WTC11 (cell line): ENCODE measurements around the gene CLASP2. TPM values are rescaled to one million over a fixed set of nuclear protein-coding genes. Genes with fewer than 3 reads are reported as not detected.

Experiments
- ATAC-seq: fragments of 200-7000 bp; cut with Tn5 transposase; 2 replicates; pipeline ENCODE4 v1.10.0; 2021; ENCODE audit warnings: mild to moderate bottlenecking, moderate library complexity
- CTCF ChIA-PET: fragments of 300-600 bp; sonication (Branson Sonifier 250); formaldehyde crosslinking; loops from one replicate; lab custom pipeline; 2021; ENCODE audit warnings: antibody characterized with exemption; lab: Charles Lee
- POLR2A ChIA-PET: fragments of 350-600 bp; sonication (Branson Sonifier 250); formaldehyde crosslinking; loops from one replicate; lab custom pipeline; 2021; ENCODE audit warnings: antibody characterized with exemption; lab: Charles Lee
- DNase-seq: peaks from one replicate; pipeline ENCODE4 v3.0.0; 2021; ENCODE audit warnings: low spot score
- H3K27ac Mint-ChIP-seq: 2 replicates; pipeline ENCODE4 v1.8.0; 2021; ENCODE audit warnings: mixed read lengths
- H3K27me3 Mint-ChIP-seq: 2 replicates; pipeline ENCODE4 v1.8.0; 2021; ENCODE audit warnings: low read depth, mild to moderate bottlenecking, moderate library complexity, mixed read lengths
- H3K36me3 Mint-ChIP-seq: 2 replicates; pipeline ENCODE4 v1.8.0; 2021; ENCODE audit warnings: mixed read lengths
- H3K4me1 Mint-ChIP-seq: 2 replicates; pipeline ENCODE4 v1.8.0; 2022; ENCODE audit warnings: mixed read lengths
- H3K4me3 Mint-ChIP-seq: 2 replicates; pipeline ENCODE4 v1.8.0; 2021; ENCODE audit warnings: mild to moderate bottlenecking, moderate library complexity, mixed read lengths
- H3K9me3 Mint-ChIP-seq: 2 replicates; pipeline ENCODE4 v1.8.0; 2021; ENCODE audit warnings: mixed read lengths
- ATF1 ChIP-seq: sonication (generic); formaldehyde crosslinking; IDR thresholded peaks from 2 replicates; pipeline ENCODE4 v1.8.1; 2023; ENCODE audit warnings: mild to moderate bottlenecking, moderate library complexity, missing genetic modification reagents
- CBFB ChIP-seq: sonication (generic); formaldehyde crosslinking; IDR thresholded peaks from 2 replicates; pipeline ENCODE4 v1.8.1; 2022; ENCODE audit warnings: mild to moderate bottlenecking, low read depth, missing genetic modification reagents
- E2F5 ChIP-seq: sonication (generic); formaldehyde crosslinking; IDR thresholded peaks from 2 replicates; pipeline ENCODE4 v1.8.1; 2022; ENCODE audit warnings: mild to moderate bottlenecking, moderate library complexity, missing genetic modification reagents
- EMX1 ChIP-seq: fragments of 250-450 bp; sonication (Bioruptor Pico); IDR thresholded peaks from 2 replicates; pipeline ENCODE4 v1.8.0; 2021; ENCODE audit warnings: mild to moderate bottlenecking
- HMGA2 ChIP-seq: fragments of 250-450 bp; sonication (Bioruptor Pico); IDR thresholded peaks from 2 replicates; pipeline ENCODE4 v1.4.0; 2021; ENCODE audit warnings: mild to moderate bottlenecking, moderate library complexity
- IRF2 ChIP-seq: sonication (generic); formaldehyde crosslinking; IDR thresholded peaks from 2 replicates; pipeline ENCODE4 v1.8.0; 2022; ENCODE audit warnings: low read depth, missing genetic modification reagents, borderline replicate concordance
- MAX ChIP-seq: sonication (generic); formaldehyde crosslinking; IDR thresholded peaks from 2 replicates; pipeline ENCODE4 v1.8.0; 2022; ENCODE audit warnings: mild to moderate bottlenecking, missing genetic modification reagents
- NFYB ChIP-seq: sonication (generic); formaldehyde crosslinking; conservative IDR thresholded peaks from 2 replicates; pipeline ENCODE4 v1.8.0; 2022; ENCODE audit warnings: low read depth, missing genetic modification reagents
- PRRX2 ChIP-seq: fragments of 250-450 bp; sonication (Bioruptor Pico); IDR thresholded peaks from 2 replicates; pipeline ENCODE4 v1.8.0; 2021; ENCODE audit warnings: mild to moderate bottlenecking
- SMAD4 ChIP-seq: sonication (generic); formaldehyde crosslinking; IDR thresholded peaks from 2 replicates; pipeline ENCODE4 v1.8.0; 2022; ENCODE audit warnings: mild to moderate bottlenecking, missing genetic modification reagents
- SOX15 ChIP-seq: fragments of 250-450 bp; sonication (Bioruptor Pico); IDR thresholded peaks from 2 replicates; pipeline ENCODE4 v1.9.0; 2021; ENCODE audit warnings: mild to moderate bottlenecking
- SP1 ChIP-seq: sonication (generic); formaldehyde crosslinking; conservative IDR thresholded peaks from 2 replicates; pipeline ENCODE4 v1.8.1; 2022; ENCODE audit warnings: missing genetic modification reagents
- TCF7 ChIP-seq: sonication (generic); formaldehyde crosslinking; IDR thresholded peaks from 2 replicates; pipeline ENCODE4 v1.8.0; 2022; ENCODE audit warnings: mild to moderate bottlenecking, low read depth, missing genetic modification reagents, moderate library complexity
- TP53 ChIP-seq: sonication (generic); formaldehyde crosslinking; IDR thresholded peaks from 2 replicates; pipeline ENCODE4 v1.8.1; 2023; ENCODE audit warnings: mild to moderate bottlenecking, missing genetic modification reagents
- USF2 ChIP-seq: sonication (generic); formaldehyde crosslinking; IDR thresholded peaks from 2 replicates; pipeline ENCODE4 v1.8.1; 2023; ENCODE audit warnings: mild to moderate bottlenecking, missing genetic modification reagents, moderate library complexity
- ZBTB43 ChIP-seq: sonication (generic); formaldehyde crosslinking; IDR thresholded peaks from 2 replicates; pipeline ENCODE4 v1.8.1; 2023; ENCODE audit warnings: mild to moderate bottlenecking, missing genetic modification reagents
- ZNF219 ChIP-seq: sonication (generic); formaldehyde crosslinking; IDR thresholded peaks from 2 replicates; pipeline ENCODE4 v1.8.0; 2023; ENCODE audit warnings: missing genetic modification reagents, mild to moderate bottlenecking, borderline replicate concordance
- ZNF263 ChIP-seq: sonication (generic); formaldehyde crosslinking; IDR thresholded peaks from 2 replicates; pipeline ENCODE4 v1.8.1; 2022; ENCODE audit warnings: low read depth, mild to moderate bottlenecking, moderate library complexity, missing genetic modification reagents
- ZNF281 ChIP-seq: sonication (generic); formaldehyde crosslinking; IDR thresholded peaks from 2 replicates; pipeline ENCODE4 v1.8.0; 2023; ENCODE audit warnings: mild to moderate bottlenecking, missing genetic modification reagents
- ZNF317 ChIP-seq: sonication (generic); formaldehyde crosslinking; IDR thresholded peaks from 2 replicates; pipeline ENCODE4 v1.8.1; 2023; ENCODE audit warnings: low read depth, mild to moderate bottlenecking, moderate library complexity, missing genetic modification reagents, borderline replicate concordance
- ZNF416 ChIP-seq: fragments of 250-450 bp; sonication (Bioruptor Pico); IDR thresholded peaks from 2 replicates; pipeline ENCODE4 v1.9.0; 2021; ENCODE audit warnings: mild to moderate bottlenecking, inconsistent platforms
- ZNF423 ChIP-seq: fragments of 250-450 bp; sonication (Bioruptor Pico); IDR thresholded peaks from 2 replicates; pipeline ENCODE4 v2.1.2; 2022; ENCODE audit warnings: mild to moderate bottlenecking, moderate library complexity
- ZNF425 ChIP-seq: fragments of 250-450 bp; sonication (Bioruptor Pico); conservative IDR thresholded peaks from 2 replicates; pipeline ENCODE4 v1.9.0; 2021; ENCODE audit warnings: mild to moderate bottlenecking
- total RNA-seq: library from RNA; stranded (reverse); gene quantifications from 3 replicates; pipeline ENCODE4 v1.2.3, GENCODE V29; 2021

Gene CLASP2
- total RNA-seq, 1 experiment from 2014 or later: 56.7 TPM

- no peak for TF ChIP-seq IRF2 (CRISPR knock-in tag)
- TF ChIP-seq NFYB: no peak
- no peak for TF ChIP-seq HMGA2 (CRISPR knock-in tag)
- no peak for TF ChIP-seq ATF1 (CRISPR knock-in tag)
- no peak for TF ChIP-seq SOX15
- no peak for TF ChIP-seq ZNF416 (CRISPR knock-in tag)
- no peak for TF ChIP-seq PRRX2
- Mint-ChIP-seq H3K4me1 (no peaks in the 10 kb centered on the region), H3K27ac (no peak overlapping the region), H3K27me3 (no peaks in the 10 kb centered on the region), H3K9me3 (no peaks in the 10 kb centered on the region), H3K36me3 (peaks cover 18% of the 10 kb centered on the region), H3K4me3 (no peak overlapping the region)
- CTCF ChIA-PET: no interaction called here
- POLR2A ChIA-PET: no interaction called here
- DNase-seq: no peak
- no peak for ATAC-seq
These were observed 127.5 kb downstream of the CLASP2 start for GRCh38 chr3:33590541-33590940.

- ATAC-seq (no peak), DNase-seq (no peak)
- Mint-ChIP-seq H3K9me3 (no peaks in the 10 kb centered on the region), H3K36me3 (peaks cover 14% of the 10 kb centered on the region), H3K4me1 (peaks cover 15% of the 10 kb centered on the region), H3K27ac (no peak overlapping the region), H3K27me3 (no peaks in the 10 kb centered on the region), H3K4me3 (no peak overlapping the region)
- TF ChIP-seq ZNF281 (CRISPR knock-in tag): no peak
- TF ChIP-seq EMX1 (CRISPR knock-in tag): no peak
- TF ChIP-seq MAX (CRISPR knock-in tag): no peak
- no peak for TF ChIP-seq ZNF423 (CRISPR knock-in tag)
- no peak for TF ChIP-seq SMAD4
- TF ChIP-seq ZNF416 (CRISPR knock-in tag): no peak
- no peak for TF ChIP-seq SOX15
- no peak for TF ChIP-seq ZNF263 (CRISPR knock-in tag)
- TF ChIP-seq E2F5 (CRISPR knock-in tag): no peak
- no peak for TF ChIP-seq SP1
- TF ChIP-seq TP53 (CRISPR knock-in tag): no peak
- TF ChIP-seq ZNF425: no peak
- no peak for TF ChIP-seq NFYB
- TF ChIP-seq ZBTB43 (CRISPR knock-in tag): no peak
- TF ChIP-seq ZNF317 (CRISPR knock-in tag): no peak
- no peak for TF ChIP-seq CBFB (CRISPR knock-in tag)
- TF ChIP-seq ZNF219 (CRISPR knock-in tag): no peak
- TF ChIP-seq USF2: no peak
- TF ChIP-seq TCF7: no peak
- POLR2A ChIA-PET: no interaction called here
- CTCF ChIA-PET: no interaction called here
These were observed 131.7 kb downstream of the CLASP2 start for GRCh38 chr3:33586402-33586801.
